Calu3 (cell line): ENCODE data around the gene HOXC11. TPM values are rescaled to one million over a fixed set of nuclear protein-coding genes. Genes with fewer than 3 reads are reported as not detected.

ENCODE experiments used
- BruUV-seq: library from RNA; stranded (reverse); fragments of 400-500 nt; replicated peaks from 2 replicates; lab custom pipeline; 2021; lab: Mats Ljungman, UMichigan
- CTCF ChIA-PET: fragments of 300-600 bp; sonication (Branson Sonifier 250); formaldehyde crosslinking; loops from one replicate; lab custom pipeline; 2022; ENCODE audit warnings: antibody characterized with exemption; lab: Charles Lee
- DNase-seq: peaks from one replicate; pipeline ENCODE4 v3.0.0; 2022
- H3K27ac Mint-ChIP-seq: one replicate; pipeline ENCODE4 v1.8.0; 2022; ENCODE audit warnings: mixed read lengths; ENCODE audit not compliant: unreplicated experiment
- H3K27me3 Mint-ChIP-seq: one replicate; pipeline ENCODE4 v1.8.0; 2022; ENCODE audit warnings: mixed read lengths; ENCODE audit not compliant: unreplicated experiment
- H3K36me3 Mint-ChIP-seq: one replicate; pipeline ENCODE4 v1.8.0; 2022; ENCODE audit warnings: mild to moderate bottlenecking, moderate library complexity, mixed read lengths; ENCODE audit not compliant: insufficient read depth, unreplicated experiment
- H3K4me1 Mint-ChIP-seq: one replicate; pipeline ENCODE4 v1.8.0; 2022; ENCODE audit warnings: mild to moderate bottlenecking, low read depth, mixed read lengths; ENCODE audit not compliant: unreplicated experiment
- H3K4me3 Mint-ChIP-seq: one replicate; pipeline ENCODE4 v1.8.0; 2022; ENCODE audit warnings: mild to moderate bottlenecking, low read depth, moderate library complexity, mixed read lengths; ENCODE audit not compliant: unreplicated experiment
- H3K9me3 Mint-ChIP-seq: one replicate; pipeline ENCODE4 v1.8.0; 2022; ENCODE audit warnings: low read depth, mixed read lengths; ENCODE audit not compliant: unreplicated experiment
- intact Hi-C: fragments of 100-400 bp; cut with micrococcal nuclease; formaldehyde crosslinking; loops from one replicate; pipeline ENCODE4 v1.10.0; 2022; ENCODE audit not compliant: unreplicated experiment
- total RNA-seq: library from RNA; stranded (reverse); gene quantifications from 2 replicates; pipeline ENCODE4 v1.2.3, GENCODE V29; 2022
- TF ChIP-seq, protein P1 (sequence below): fragments of 200-600 bp; IDR thresholded peaks from one replicate; pipeline ENCODE4 v1.8.0; 2022; ENCODE audit warnings: antibody characterized with exemption; ENCODE audit not compliant: unreplicated experiment

Gene HOXC11
- total RNA-seq, 1 experiment from 2014 or later: not detected

DNA sequence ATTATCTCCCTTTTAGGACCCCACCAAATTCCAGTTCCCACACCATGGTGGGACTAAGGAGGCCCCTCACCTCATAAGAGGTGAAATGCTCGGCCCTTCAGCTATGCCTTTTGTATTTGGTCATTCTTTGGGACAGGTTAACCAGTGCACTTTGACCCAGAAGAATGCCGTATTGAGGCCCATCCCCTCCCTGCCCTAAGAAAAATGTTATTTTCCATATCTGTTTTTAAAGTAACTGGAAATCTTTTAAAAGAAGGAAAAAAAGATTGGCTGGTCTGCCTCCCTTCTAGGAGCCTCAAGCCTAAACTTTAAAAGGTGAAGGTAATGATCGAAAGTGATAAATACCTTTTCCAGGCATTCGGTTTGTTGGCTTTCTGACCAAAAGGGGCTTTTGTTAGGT is 40.0 kb upstream of the HOXC11 start:
- Mint-ChIP-seq H3K4me1 (no peaks in the 10 kb centered on the region), H3K36me3 (no peaks in the 10 kb centered on the region), H3K27ac (no peak overlapping the region), H3K9me3 (no peaks in the 10 kb centered on the region), H3K4me3 (no peak overlapping the region), H3K27me3 (peaks cover 100% of the 10 kb centered on the region)
- DNase-seq: no peak
- intact Hi-C loops: no loop called here
- TF ChIP-seq, protein P1, sequence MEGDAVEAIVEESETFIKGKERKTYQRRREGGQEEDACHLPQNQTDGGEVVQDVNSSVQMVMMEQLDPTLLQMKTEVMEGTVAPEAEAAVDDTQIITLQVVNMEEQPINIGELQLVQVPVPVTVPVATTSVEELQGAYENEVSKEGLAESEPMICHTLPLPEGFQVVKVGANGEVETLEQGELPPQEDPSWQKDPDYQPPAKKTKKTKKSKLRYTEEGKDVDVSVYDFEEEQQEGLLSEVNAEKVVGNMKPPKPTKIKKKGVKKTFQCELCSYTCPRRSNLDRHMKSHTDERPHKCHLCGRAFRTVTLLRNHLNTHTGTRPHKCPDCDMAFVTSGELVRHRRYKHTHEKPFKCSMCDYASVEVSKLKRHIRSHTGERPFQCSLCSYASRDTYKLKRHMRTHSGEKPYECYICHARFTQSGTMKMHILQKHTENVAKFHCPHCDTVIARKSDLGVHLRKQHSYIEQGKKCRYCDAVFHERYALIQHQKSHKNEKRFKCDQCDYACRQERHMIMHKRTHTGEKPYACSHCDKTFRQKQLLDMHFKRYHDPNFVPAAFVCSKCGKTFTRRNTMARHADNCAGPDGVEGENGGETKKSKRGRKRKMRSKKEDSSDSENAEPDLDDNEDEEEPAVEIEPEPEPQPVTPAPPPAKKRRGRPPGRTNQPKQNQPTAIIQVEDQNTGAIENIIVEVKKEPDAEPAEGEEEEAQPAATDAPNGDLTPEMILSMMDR: no peak
- BruUV-seq: no TSS peak
- CTCF ChIA-PET: no interaction called here

DNA sequence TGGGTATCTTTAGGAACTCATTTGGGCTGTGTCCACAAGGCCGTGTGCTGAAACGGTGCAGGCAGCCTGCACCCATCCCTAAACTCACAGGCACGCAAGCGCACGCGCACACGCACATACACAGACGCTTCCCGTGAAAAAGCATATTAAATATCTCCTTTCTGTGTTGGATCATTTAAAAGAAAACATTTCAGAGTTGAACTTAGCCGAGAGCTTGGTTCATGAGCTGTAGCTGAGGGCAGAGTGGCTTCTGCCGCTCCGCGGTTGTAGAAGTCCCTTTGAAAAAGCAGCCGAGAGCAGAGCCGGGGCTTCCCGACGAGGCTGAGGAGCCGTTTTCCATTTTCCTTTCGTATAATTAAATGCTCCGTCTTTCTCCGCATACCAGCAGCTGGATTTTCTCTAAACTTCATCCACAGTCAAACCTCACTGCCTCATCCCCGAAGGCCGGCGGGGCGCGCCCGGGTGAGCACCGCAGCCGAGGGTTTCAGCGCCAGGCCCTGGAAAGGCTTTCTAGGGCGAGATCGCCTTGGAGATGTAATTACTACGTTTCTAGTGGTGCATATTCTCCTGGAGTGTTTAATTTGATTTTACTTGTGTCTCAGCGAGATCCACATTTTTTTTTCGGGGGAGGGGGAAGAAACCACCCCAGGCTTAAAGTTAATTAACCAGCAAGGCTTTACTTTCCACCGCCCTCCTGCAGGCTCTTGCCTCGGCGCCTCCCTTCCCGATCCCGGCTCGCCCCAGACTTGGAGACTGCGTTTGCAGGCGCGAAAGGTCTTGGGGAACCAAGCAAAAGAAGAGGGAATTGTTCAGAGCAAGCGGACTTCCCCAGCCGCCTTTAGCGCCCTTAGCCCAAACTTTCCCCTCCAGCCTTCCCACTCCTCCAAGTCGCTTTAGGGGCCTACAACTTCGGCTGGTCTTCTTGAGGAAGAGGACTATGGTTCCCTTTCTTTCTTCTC is 37.3 kb upstream of the HOXC11 start:
- Mint-ChIP-seq H3K27me3 (peaks cover 97% of the 10 kb centered on the region), H3K4me3 (no peak overlapping the region), H3K27ac (no peak overlapping the region), H3K4me1 (no peaks in the 10 kb centered on the region), H3K9me3 (no peaks in the 10 kb centered on the region), H3K36me3 (no peaks in the 10 kb centered on the region)
- CTCF ChIA-PET: interaction anchor here (0.6 kb wide), 1 partner anchor 22 kb away, joined by 3 read pairs; no protein-coding TSS in a partner anchor
- BruUV-seq: no TSS peak
- intact Hi-C loops: no loop called here
- TF ChIP-seq, protein P1: no peak
- DNase-seq: no peak

DNA sequence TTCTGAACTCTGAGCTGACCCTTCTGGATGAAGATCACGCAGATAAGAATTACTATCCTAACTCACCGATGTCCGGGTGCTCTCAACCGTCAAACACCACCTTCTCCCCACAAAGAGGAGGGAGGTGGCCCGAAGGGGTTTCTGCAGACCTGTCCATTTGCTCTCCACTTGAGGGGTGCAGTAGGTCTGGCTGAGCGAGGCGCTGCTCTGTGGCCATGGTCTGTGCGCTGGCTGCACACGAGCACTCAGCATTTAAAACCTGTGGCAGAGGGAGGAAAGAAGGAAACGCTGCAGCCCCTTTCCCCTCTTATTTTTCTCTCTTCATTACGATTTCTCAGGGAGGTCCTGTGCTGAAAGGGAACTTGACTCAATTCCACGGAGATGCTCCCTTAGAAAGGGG is 35.8 kb upstream of the HOXC11 start:
- intact Hi-C loops: no loop called here
- H3K9me3 Mint-ChIP-seq: no peaks in the 10 kb centered on the region
- TF ChIP-seq, protein P1: no peak
- H3K36me3 Mint-ChIP-seq: no peaks in the 10 kb centered on the region
- H3K27ac Mint-ChIP-seq: no peak overlapping the region
- BruUV-seq: no TSS peak
- H3K27me3 Mint-ChIP-seq: peaks cover 97% of the 10 kb centered on the region
- CTCF ChIA-PET: no interaction called here
- DNase-seq: no peak
- no peaks in the 10 kb centered on the region for H3K4me1 Mint-ChIP-seq
- no peak overlapping the region for H3K4me3 Mint-ChIP-seq

DNA sequence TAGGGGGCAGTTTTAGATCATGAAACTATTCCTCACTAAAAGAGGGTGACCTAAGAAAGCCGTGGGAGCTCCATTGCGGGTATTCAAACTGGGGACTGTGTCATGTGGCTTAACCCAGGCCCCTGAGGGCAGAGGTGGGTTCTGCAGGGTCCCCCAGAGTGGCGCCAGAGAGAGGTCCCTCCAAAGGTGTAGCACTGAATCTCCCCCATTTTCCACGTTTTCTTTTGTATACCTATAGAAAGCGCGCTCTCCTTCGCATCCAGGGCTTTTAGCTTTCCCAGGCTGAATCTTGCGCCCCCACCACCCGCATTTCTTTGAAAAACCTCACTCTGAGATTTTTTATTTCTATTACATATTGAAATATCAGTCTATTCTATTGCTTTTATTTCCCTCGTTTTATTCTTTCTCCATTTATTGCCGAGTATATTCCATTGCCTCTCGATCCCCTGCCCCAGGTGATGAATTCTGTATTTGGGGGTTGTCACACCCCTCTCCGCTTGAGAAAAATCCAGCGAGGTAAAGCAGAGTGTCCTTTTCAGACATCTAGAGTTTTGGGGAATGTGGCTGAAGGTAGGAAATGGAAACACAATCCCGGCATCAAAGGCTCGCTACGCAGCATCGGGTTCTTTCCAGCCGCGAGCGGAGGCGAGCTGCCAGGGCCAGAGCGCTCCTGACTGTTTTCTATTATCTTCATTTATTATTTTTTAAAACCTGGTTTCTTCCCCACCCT is 35.2 kb upstream of the HOXC11 start:
- Mint-ChIP-seq H3K9me3 (no peaks in the 10 kb centered on the region), H3K27ac (no peak overlapping the region), H3K36me3 (no peaks in the 10 kb centered on the region), H3K4me3 (no peak overlapping the region), H3K4me1 (no peaks in the 10 kb centered on the region), H3K27me3 (peaks cover 97% of the 10 kb centered on the region)
- DNase-seq: no peak
- intact Hi-C loops: no loop called here
- CTCF ChIA-PET: interaction anchor here (0.6 kb wide), 1 partner anchor 219 kb away, joined by 4 read pairs; no protein-coding TSS in a partner anchor
- no TSS peak for BruUV-seq
- TF ChIP-seq, protein P1: no peak
